PC-9 (cell line): Measurements from ENCODE around the gene ZNF337. TPM values are rescaled to one million over a fixed set of nuclear protein-coding genes. Genes with fewer than 3 reads are reported as not detected.

ENCODE experiments used
- BruUV-seq: library from RNA; stranded (reverse); fragments of 400-500 nt; replicated peaks from 2 replicates; lab custom pipeline; 2021; lab: Mats Ljungman, UMichigan
- CTCF ChIA-PET: fragments of 300-600 bp; sonication (Branson Sonifier 250); formaldehyde crosslinking; loops from one replicate; lab custom pipeline; 2022; ENCODE audit warnings: antibody characterized with exemption; lab: Charles Lee
- POLR2A ChIA-PET: fragments of 300-600 bp; sonication (Branson Sonifier 250); formaldehyde crosslinking; loops from one replicate; lab custom pipeline; 2022; ENCODE audit warnings: antibody characterized with exemption; ENCODE audit not compliant: unreplicated experiment; lab: Charles Lee
- DNase-seq, 2 experiments: peaks; one replicate each; pipeline versions ENCODE4 v3.0.0 to v3.0.0-alpha.2; 2015 to 2022; ENCODE audit warnings: mixed read lengths in 1 of 2
- H2AFZ ChIP-seq: fragments of 200-600 bp; sonication (generic); 2 replicates; pipeline ENCODE4 v1.8.1; 2017; ENCODE audit warnings: antibody characterized with exemption
- H3F3A ChIP-seq: fragments of 200-600 bp; sonication (generic); 2 replicates; pipeline ENCODE4 v1.8.1; 2017; ENCODE audit warnings: antibody characterized with exemption, mild to moderate bottlenecking, low read depth; ENCODE audit not compliant: insufficient read depth
- H3K27ac ChIP-seq: fragments of 200-600 bp; sonication (generic); 2 replicates; pipeline ENCODE4 v1.6.1; 2016; ENCODE audit warnings: mixed run types
- H3K27me3 ChIP-seq: fragments of 200-600 bp; sonication (generic); 2 replicates; pipeline ENCODE4 v1.6.1; 2016; ENCODE audit warnings: low read depth, mixed run types; ENCODE audit not compliant: insufficient read depth
- H3K36me3 ChIP-seq: fragments of 200-600 bp; sonication (generic); 2 replicates; pipeline ENCODE4 v1.6.1; 2016; ENCODE audit warnings: low read depth, mixed run types
- H3K4me1 ChIP-seq: fragments of 200-600 bp; sonication (generic); replicated peaks from 2 replicates; pipeline ENCODE4 v1.6.1; 2016; ENCODE audit warnings: mixed run types; ENCODE audit not compliant: insufficient read depth
- H3K4me2 ChIP-seq: fragments of 200-600 bp; sonication (generic); 2 replicates; pipeline ENCODE4 v1.6.1; 2017; ENCODE audit warnings: mixed run types
- H3K4me3 ChIP-seq: fragments of 200-600 bp; sonication (generic); 2 replicates; pipeline ENCODE4 v1.6.1; 2016; ENCODE audit warnings: mixed run types
- H3K79me2 ChIP-seq: fragments of 200-600 bp; sonication (generic); 2 replicates; pipeline ENCODE4 v1.6.1; 2017; ENCODE audit warnings: low read depth, mixed run types
- H3K9me2 ChIP-seq: fragments of 200-600 bp; sonication (generic); 2 replicates; pipeline ENCODE4 v1.8.1; 2017; ENCODE audit warnings: mild to moderate bottlenecking; ENCODE audit not compliant: insufficient read depth
- H3K9me3 ChIP-seq: fragments of 200-600 bp; sonication (generic); 2 replicates; pipeline ENCODE4 v1.8.1; 2016; ENCODE audit warnings: low read depth; ENCODE audit not compliant: insufficient read depth
- H4K20me1 ChIP-seq: fragments of 200-600 bp; sonication (generic); 2 replicates; pipeline ENCODE4 v1.8.1; 2017; ENCODE audit not compliant: insufficient read depth
- CTCF ChIP-seq: fragments of 200-600 bp; sonication (generic); conservative IDR thresholded peaks from 2 replicates; pipeline ENCODE4 v1.6.1; 2017; ENCODE audit warnings: mixed run types, antibody characterized with exemption, mild to moderate bottlenecking, moderate library complexity
- EZH2 ChIP-seq: fragments of 200-600 bp; sonication (generic); IDR thresholded peaks from 2 replicates; pipeline ENCODE4 v1.8.0; 2017; ENCODE audit warnings: antibody characterized with exemption, low read depth
- intact Hi-C: fragments of 100-400 bp; cut with micrococcal nuclease; formaldehyde crosslinking; loops from one replicate; pipeline ENCODE4 v1.10.0; 2022; ENCODE audit not compliant: unreplicated experiment
- total RNA-seq: library from RNA; stranded (reverse); gene quantifications from 2 replicates; pipeline ENCODE4 v1.2.3, GENCODE V29; 2021

ZNF337 gene
- total RNA-seq, 1 experiment from 2014 or later: 12.8 TPM

GRCh38 chr20:25744261-25744660 lies 47.6 kb upstream of the ZNF337 start:
- no peak overlapping the region for H3K4me3 ChIP-seq
- intact Hi-C loops: no loop called here
- no peaks in the 10 kb centered on the region for H3K36me3 ChIP-seq
- H3K27ac ChIP-seq: no peak overlapping the region
- H3K4me1 ChIP-seq: peaks cover 8% of the 10 kb centered on the region; the same call in 1 of the 2 replicates
- no peaks in the 10 kb centered on the region for H3K79me2 ChIP-seq
- CTCF ChIA-PET: no interaction called here
- POLR2A ChIA-PET: no interaction called here
- no peak overlapping the region for H3K4me2 ChIP-seq
- no peaks in the 10 kb centered on the region for H3K9me2 ChIP-seq
- no peaks in the 10 kb centered on the region for H4K20me1 ChIP-seq
- no peaks in the 10 kb centered on the region for H3F3A ChIP-seq
- TF ChIP-seq EZH2 (no peak), CTCF (no peak)
- no peak overlapping the region for H2AFZ ChIP-seq
- no peaks in the 10 kb centered on the region for H3K9me3 ChIP-seq
- no peaks in the 10 kb centered on the region for H3K27me3 ChIP-seq
- no TSS peak for BruUV-seq
- DNase-seq: no peak

- H2AFZ ChIP-seq: no peak overlapping the region
- H3K9me2 ChIP-seq: no peaks in the 10 kb centered on the region
- no peak for TF ChIP-seq EZH2
- TF ChIP-seq CTCF: no peak
- POLR2A ChIA-PET: no interaction called here
- no peak overlapping the region for H3K4me2 ChIP-seq
- BruUV-seq: no TSS peak
- H3K79me2 ChIP-seq: no peaks in the 10 kb centered on the region
- H3F3A ChIP-seq: no peaks in the 10 kb centered on the region
- H3K36me3 ChIP-seq: no peaks in the 10 kb centered on the region
- CTCF ChIA-PET: no interaction called here
- H3K9me3 ChIP-seq: no peaks in the 10 kb centered on the region
- intact Hi-C loops: no loop called here
- peaks cover 11% of the 10 kb centered on the region; the same call in 1 of the 2 replicates for H3K4me1 ChIP-seq
- no peak overlapping the region for H3K4me3 ChIP-seq
- H3K27ac ChIP-seq: no peak overlapping the region
- H4K20me1 ChIP-seq: no peaks in the 10 kb centered on the region
- no peak for DNase-seq
- no peaks in the 10 kb centered on the region for H3K27me3 ChIP-seq
Measured at GRCh38 chr20:25741088-25741487, 44.4 kb upstream of the ZNF337 start.

- no peak overlapping the region for H3K4me2 ChIP-seq
- no peaks in the 10 kb centered on the region for H3K36me3 ChIP-seq
- no peak overlapping the region for H2AFZ ChIP-seq
- no peak overlapping the region for H3K27ac ChIP-seq
- no peaks in the 10 kb centered on the region for H3K79me2 ChIP-seq
- H3K4me1 ChIP-seq: peaks cover 11% of the 10 kb centered on the region; the same call in 1 of the 2 replicates
- H3K9me3 ChIP-seq: no peaks in the 10 kb centered on the region
- no peaks in the 10 kb centered on the region for H4K20me1 ChIP-seq
- ChIA-PET POLR2A (no interaction called here), CTCF (no interaction called here)
- TF ChIP-seq CTCF (no peak), EZH2 (no peak)
- H3F3A ChIP-seq: no peaks in the 10 kb centered on the region
- no peak overlapping the region for H3K4me3 ChIP-seq
- no peaks in the 10 kb centered on the region for H3K9me2 ChIP-seq
- no TSS peak for BruUV-seq
- peak in 1 of 2 experiments; percentile 39 for DNase-seq
- intact Hi-C loops: no loop called here
- H3K27me3 ChIP-seq: no peaks in the 10 kb centered on the region
Measured at GRCh38 chr20:25739615-25740320, 43.1 kb upstream of the ZNF337 start.
